OCI-M1 (cell line): ENCODE data around the gene STOX1.
A peak's percentile ranks its signal among the peaks of the same experiment; 100 is the strongest.
"Not testable (repeated sequence)": the region's sequence is repeated elsewhere in the genome, so short reads cannot be mapped to it uniquely, and the experiment has no call there.

Source experiments
- DNase-seq: peaks from one replicate; lab custom pipeline; 2025; lab: John Stamatoyannopoulos, UW

The STOX1 gene

DNA sequence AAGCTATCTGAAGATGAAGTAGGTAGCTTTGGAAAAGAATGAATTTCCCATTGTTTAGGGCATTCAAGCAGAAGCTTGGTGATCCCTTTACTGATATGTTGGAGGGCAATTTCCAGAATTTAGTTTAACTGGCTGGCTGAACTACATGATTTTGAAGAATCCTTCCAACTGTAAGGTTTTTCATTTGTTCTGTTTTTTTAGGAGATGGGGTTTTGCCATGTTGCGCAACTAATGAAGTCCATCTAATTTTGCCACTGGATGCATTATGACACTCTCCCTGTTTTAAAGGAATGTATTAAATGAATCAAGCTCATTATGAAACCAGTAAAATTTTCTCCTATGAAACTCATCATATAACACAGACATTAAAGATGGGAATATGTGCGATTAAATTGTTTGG, 67.7 kb downstream of the STOX1 start:
- no peak for DNase-seq

DNA sequence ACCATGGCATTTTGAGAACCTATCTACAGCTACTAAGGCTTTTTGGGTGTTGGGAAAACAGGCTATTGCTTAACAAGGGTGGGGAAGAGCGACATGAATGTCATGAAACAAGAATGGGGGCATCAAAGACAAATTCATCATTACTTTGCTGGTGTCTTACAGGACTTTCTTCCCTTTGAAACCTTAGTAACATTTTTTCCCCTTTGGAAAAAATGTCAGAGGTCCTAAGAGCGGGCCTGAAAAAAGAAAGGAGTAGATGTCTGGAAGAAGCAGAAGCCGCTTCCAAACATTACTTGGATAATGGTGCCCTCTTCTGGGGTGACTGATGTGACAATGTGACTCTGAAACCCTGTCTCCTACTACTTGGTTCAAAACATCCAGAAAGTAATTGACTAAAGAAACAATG, 70.0 kb downstream of the STOX1 start:
- peak; percentile 91 for DNase-seq

DNA sequence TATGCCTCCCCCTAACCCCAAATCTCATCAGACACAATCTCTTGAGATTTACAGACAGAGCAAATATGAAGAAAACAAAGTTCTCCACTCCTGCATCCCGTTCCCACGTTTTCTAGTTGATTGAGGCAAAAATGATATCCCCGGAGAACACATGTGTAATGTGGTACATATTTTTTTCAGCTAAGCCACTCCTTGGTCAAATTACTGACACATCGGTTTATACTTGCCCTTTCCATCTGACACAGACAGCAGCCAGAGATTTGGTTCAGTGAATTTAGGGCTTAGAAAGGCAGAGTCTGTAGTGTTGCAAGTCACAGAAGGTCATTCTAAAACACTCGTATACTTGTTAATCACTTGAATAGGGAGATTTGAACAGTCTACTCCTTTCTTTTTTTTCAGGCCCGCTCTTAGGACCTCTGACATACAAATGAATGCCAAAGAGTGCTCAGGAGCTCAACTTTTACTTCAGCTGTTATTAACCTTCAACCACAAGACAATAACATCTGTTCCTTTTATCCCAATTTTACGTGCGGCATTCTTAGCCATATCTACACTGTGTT, 71.9 kb downstream of the STOX1 start:
- no peak for DNase-seq

DNA sequence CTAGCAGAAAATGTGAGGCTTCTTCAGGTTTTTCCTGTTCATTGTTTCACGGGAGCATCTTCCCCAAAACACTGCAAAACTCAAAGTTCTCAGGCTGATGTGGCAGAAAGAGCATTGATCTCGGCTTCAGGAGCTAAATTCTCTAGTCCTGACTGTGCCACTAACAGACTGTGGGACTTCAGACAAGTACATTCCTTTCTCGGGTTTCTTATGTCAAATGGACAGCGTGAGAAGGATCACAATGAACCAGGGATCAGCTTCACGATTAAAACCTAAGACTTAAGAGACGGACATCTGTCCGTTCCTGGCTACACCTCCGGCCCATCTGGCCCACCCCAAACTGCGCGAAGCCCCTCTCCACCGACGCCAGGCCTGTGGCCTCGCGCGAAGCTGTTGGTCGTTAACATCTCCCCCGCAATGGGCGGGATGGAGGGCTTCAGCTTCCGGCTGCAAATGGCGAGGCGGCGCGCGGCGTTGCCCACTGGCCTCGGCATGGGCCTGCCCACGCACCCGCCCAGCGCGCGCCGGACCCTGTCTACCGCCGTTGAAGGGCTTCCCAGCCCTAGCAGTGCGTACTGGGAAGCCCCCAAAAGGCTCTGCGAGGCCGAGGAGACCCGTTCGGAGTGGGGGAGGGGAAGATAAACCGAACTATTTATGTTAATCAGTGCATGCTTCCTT, 73.2 kb downstream of the STOX1 start:
- DNase-seq = no peak

DNA sequence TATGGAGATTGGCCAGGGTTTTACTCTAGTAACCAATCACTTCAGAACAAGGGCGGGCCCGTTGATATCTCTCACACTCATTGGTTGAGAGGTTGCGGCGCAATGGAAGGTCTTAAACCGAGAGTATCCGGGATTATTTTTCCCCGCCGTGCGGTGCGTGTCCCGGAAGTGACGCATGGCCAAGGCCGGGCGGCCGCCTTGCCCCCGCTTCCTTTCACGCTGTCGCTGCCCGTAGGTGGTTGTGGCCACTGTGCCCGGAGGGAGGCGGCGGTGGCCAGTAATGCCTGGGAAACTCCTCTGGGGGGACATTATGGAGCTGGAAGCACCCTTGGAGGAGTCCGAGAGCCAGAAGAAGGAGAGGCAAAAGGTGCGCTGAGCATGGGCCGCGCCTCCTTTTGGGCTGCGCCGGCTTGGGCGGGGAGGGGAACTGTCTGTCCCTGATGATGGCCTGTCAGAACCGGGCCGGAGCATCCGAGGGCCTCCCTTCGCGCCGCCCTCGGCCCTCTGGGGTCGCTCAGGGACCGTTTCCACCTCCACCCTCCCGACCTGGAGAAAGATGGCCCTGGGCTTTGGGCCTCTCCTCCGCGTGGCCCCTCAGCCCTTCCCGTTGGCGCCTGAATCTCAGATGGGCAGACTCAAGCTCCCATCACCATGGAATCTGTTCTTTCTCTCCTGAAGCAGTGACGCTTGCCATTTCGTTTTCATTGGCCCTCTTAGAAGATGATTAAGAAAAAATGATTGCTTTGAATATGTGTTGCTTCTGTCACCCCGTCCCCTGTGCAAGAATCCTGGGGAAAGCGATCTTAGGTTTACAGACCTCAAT, 74.0 kb downstream of the STOX1 start, which contains the start of gene DDX50:
DDX50 (plus strand) TSS at position 211 of the 823 bp plus-strand sequence; CDS start at position 281, 70 bp downstream.
- peak; percentile 100 for DNase-seq

DNA sequence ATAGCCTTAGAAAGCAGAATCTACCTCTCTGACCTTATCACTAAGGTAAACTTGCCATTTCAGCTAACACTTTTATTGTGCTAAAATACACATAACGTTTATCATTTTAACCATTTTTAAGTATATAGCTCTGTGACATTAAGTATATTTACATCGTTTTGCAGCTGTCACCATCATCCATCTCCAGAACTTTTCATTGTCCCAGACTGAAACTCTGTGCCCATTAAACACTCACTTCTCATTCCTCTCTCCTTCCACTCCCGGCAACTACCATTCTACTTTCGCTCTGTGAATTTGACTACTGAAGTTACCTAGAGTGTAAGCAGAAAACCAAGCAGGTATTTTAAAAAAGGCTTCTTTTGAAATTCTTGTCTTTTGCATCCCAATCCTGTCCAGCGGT, 75.1 kb downstream of the STOX1 start:
- DNase-seq = no peak

DNA sequence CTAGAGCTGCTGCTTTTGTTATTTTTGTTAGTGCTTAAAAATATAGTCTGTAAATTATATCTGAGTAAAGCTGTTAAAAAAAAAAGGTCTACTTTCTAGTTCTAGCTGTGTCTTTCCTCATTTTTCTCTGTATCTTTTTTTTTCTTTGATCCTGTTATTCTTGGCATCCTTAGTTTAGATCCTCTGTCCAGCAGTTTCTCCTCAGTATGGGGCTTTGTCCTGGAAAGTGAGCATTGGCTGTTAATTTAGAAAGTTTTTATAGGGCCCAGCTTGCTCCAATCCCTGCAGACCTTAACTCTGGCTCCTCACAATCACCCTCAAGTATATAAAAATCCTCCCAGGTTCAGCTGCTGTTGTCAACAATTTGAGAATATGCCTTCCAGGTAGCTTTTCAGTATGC, 97.3 kb downstream of the STOX1 start:
- no peak for DNase-seq

DNA sequence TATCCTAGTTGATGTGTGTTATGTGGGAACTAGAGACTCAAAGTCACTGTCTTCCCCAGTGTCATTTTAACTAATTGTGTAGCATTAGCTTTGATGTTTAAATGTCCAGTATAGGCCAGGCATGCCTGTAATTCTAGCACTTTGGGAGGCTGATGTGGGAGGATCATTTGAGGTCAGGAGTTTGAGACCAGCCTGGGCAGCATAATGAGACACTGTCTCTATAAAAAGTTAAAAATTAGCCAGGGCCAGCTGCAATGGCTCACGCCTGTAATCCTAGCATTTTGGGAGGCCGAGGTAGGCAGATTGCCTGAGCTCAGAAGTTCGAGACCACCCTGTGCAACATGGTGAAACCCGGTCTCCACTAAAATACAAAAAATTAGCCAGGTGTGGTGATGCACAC, 98.2 kb downstream of the STOX1 start:
- no peak for DNase-seq

DNA sequence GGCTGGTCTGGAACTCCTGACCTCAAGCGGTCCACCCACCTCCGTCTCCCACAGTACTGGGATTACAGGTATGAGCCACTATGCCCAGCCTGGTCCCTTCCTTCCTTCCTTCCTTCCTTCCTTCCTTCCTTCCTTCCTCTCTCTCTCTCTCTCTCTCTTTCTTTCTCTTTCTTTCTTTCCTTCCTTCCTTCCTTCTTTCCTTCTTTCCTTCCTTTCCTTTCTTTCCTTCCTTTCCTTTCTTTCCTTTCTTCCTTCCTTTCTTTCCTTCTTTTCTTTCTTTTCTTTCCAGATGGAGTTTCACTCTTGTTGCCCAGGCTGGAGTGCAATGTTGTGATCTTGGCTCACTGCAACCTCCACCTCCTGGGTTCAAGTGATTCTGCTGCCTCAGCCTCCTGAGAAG, 101.8 kb downstream of the STOX1 start:
- DNase-seq = not testable (repeated sequence)

DNA sequence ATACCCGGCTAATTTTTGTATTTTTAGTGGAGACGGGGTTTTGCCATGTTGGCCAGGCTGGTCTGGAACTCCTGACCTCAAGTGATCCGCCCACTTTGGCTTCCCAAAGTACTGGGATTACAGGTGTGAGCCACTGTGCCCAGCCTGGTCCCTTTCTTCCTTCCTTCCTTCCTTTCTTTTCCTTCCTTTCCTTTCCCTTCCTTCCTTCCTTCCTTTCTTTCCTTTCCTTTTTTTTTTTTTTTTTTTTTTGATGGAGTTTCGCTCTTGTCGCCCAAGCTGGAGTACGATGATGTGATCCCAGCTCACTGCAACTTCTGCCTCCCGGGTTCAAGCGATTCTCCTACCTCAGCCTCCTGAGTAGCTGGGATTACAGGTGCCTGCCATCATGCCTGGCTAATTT, 102.6 kb downstream of the STOX1 start:
- DNase-seq = not testable (repeated sequence)

DNA sequence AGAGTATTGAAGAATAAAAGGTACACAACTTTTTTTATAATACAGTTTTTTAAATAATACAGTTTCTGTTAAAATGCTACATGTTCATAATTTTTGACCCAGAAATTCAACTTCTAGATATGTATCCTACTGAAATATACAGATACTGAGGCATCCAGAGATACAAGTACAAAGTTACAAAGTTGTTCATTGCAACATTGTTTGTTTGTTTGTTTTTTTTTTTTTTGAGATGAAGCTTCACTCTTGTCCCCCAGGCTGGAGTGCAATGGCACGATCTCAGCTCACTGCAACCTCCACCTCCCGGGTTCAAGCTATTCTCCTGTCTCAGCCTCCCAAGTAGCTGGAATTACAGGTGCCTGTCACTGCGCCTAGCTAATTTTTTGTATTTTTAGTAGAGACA, 105.5 kb downstream of the STOX1 start:
- not testable (repeated sequence) for DNase-seq

DNA sequence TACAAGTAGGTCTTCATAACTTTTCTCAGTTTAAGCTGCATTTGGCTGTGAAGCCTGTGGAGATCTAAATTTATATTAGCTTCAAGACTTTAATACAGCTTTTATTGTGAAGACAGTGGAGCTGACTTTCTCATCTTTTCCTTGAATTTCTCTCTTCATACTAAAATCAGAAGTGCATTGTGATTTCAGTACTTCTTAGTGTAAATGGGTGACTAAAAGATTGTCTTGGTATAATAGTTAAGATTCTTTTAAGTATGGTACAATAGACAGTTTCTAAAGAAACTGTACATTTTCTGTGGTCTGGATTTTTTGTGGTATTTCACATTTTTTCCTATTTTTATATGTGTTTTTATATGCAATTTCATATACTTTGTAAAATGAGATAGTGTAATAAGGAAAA, 107.7 kb downstream of the STOX1 start:
- DNase-seq = no peak

DNA sequence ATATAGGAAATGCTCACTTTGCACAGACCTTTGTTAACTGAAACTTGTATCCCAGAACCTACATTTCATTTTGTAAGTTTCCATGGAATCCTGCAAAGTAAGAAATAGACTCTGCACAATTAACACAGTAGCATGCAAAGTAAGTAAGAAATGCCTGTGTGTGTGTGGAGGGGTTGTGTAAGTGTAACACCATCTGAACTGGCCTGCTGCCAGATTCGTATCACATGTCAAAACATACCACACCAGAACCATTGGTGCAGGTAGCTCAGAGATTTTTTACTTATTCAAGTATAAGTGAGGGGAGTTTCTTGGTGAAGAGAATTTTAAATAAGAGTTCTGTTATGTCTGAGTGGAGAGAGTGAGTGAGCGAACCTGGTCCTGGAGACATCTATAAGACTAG, 110.8 kb downstream of the STOX1 start:
- no peak for DNase-seq

DNA sequence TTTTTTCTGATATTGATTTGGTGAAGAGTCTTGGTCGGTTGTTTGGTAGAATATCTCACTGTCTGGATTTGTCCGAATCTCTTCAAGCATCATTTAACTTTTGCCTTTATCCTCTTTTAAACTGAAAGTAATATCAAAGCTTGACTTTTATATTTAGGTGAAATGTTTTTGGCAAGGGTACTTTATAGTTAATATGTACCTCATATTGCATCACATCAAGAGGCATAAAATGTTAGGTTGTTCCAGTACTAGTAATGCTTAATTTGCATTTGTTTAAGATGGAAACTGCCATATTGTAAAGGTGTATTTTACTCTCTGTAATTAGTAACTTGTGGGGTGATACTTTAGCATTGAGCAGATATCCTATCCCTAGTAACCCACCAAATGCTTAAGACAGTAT, 111.6 kb downstream of the STOX1 start:
- DNase-seq = no peak

DNA sequence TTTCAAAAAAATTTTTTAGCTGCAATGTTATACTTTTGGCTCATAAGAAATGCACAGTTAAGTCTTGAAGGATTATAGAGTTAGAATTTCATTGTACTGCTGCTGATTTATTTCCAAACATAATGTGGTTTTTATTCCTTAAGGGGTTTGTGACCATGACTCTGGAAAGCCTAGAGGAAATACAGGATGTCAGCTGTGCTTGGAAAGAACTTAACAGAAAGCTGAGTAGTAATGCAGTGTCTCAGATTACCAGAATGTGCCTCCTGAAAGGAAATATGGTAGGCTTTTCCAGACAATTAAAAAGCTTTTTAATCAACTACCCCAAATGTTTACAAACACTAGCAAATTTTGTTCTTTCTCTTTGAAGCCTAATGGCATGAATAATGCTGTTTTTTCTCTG, 113.6 kb downstream of the STOX1 start:
- DNase-seq = not testable (repeated sequence)
